Progenitor cell of endocrine pancreas (in vitro differentiated cells): Measurements from ENCODE around the gene CTNNA1. TPM values are rescaled to one million over a fixed set of nuclear protein-coding genes. Genes with fewer than 3 reads are reported as not detected.

ENCODE experiments used
- DNase-seq: peaks from one replicate; pipeline ENCODE4 v3.0.0; 2021; ENCODE audit warnings: low spot score; ENCODE audit not compliant: unreplicated experiment
- H3K27ac Mint-ChIP-seq: 2 replicates; pipeline ENCODE4 v1.8.0; 2021; ENCODE audit warnings: mild to moderate bottlenecking, moderate library complexity, mixed read lengths
- H3K27me3 Mint-ChIP-seq: 2 replicates; pipeline ENCODE4 v1.8.0; 2021; ENCODE audit warnings: mixed read lengths
- H3K36me3 Mint-ChIP-seq: 2 replicates; pipeline ENCODE4 v1.8.0; 2022; ENCODE audit warnings: mixed read lengths; ENCODE audit not compliant: insufficient read depth
- H3K4me1 Mint-ChIP-seq: 2 replicates; pipeline ENCODE4 v1.8.0; 2021; ENCODE audit warnings: low read depth, mixed read lengths
- H3K4me3 Mint-ChIP-seq: 2 replicates; pipeline ENCODE4 v1.8.0; 2021; ENCODE audit warnings: low read depth, mild to moderate bottlenecking, moderate library complexity, mixed read lengths
- H3K9me3 Mint-ChIP-seq: 2 replicates; pipeline ENCODE4 v1.8.0; 2021; ENCODE audit warnings: low read depth, mixed read lengths
- CTCF ChIP-seq: fragments of 200-600 bp; sonication (generic); IDR thresholded peaks from one replicate; pipeline ENCODE4 v1.5.0; 2021; ENCODE audit warnings: antibody characterized with exemption, mild to moderate bottlenecking; ENCODE audit not compliant: unreplicated experiment
- total RNA-seq: library from RNA; stranded (reverse); gene quantifications from 2 replicates; pipeline ENCODE4 v1.2.1, GENCODE V29; 2021

Gene CTNNA1
- total RNA-seq, 1 donor from 2014 or later, result 394 TPM

GRCh38 chr5:138953387-138954256 is 200.4 kb downstream of the CTNNA1 start:
- Mint-ChIP-seq H3K9me3 (no peaks in the 10 kb centered on the region), H3K36me3 (peaks cover 1% of the 10 kb centered on the region), H3K4me1 (peaks cover 13% of the 10 kb centered on the region), H3K27me3 (no peaks in the 10 kb centered on the region), H3K4me3 (no peak overlapping the region), H3K27ac (no peak overlapping the region)
- no peak for TF ChIP-seq CTCF
- no peak for DNase-seq

- H3K4me1 Mint-ChIP-seq, result peaks cover 9% of the 10 kb centered on the region
- H3K9me3 Mint-ChIP-seq, result no peaks in the 10 kb centered on the region
- TF ChIP-seq CTCF, result no peak
- DNase-seq, result no peak
- H3K27ac Mint-ChIP-seq, result no peak overlapping the region
- H3K4me3 Mint-ChIP-seq, result no peak overlapping the region
- peaks cover 1% of the 10 kb centered on the region for H3K36me3 Mint-ChIP-seq
- H3K27me3 Mint-ChIP-seq, result no peaks in the 10 kb centered on the region
Measured at GRCh38 chr5:138954257-138955012, 201.2 kb downstream of the CTNNA1 start.

- TF ChIP-seq CTCF, result no peak
- Mint-ChIP-seq H3K9me3 (no peaks in the 10 kb centered on the region), H3K27me3 (no peaks in the 10 kb centered on the region), H3K4me1 (peaks cover 9% of the 10 kb centered on the region), H3K27ac (peak overlapping the region; percentile 56), H3K4me3 (no peak overlapping the region), H3K36me3 (peaks cover under 1% of the 10 kb centered on the region)
- no peak for DNase-seq
Measured at GRCh38 chr5:138955013-138955660, 201.9 kb downstream of the CTNNA1 start.

GRCh38 chr5:138955671-138956295 is 202.6 kb downstream of the CTNNA1 start:
- H3K4me3 Mint-ChIP-seq, result no peak overlapping the region
- H3K9me3 Mint-ChIP-seq, result no peaks in the 10 kb centered on the region
- H3K4me1 Mint-ChIP-seq, result peaks cover 10% of the 10 kb centered on the region
- no peak for DNase-seq
- no peaks in the 10 kb centered on the region for H3K36me3 Mint-ChIP-seq
- TF ChIP-seq CTCF, result no peak
- H3K27me3 Mint-ChIP-seq, result no peaks in the 10 kb centered on the region
- peak overlapping the region; percentile 56 for H3K27ac Mint-ChIP-seq

GRCh38 chr5:138956801-138957200 is 203.6 kb downstream of the CTNNA1 start:
- Mint-ChIP-seq H3K27me3 (no peaks in the 10 kb centered on the region), H3K36me3 (no peaks in the 10 kb centered on the region), H3K9me3 (no peaks in the 10 kb centered on the region), H3K4me3 (no peak overlapping the region), H3K27ac (no peak overlapping the region), H3K4me1 (peaks cover 20% of the 10 kb centered on the region)
- no peak for TF ChIP-seq CTCF
- no peak for DNase-seq
